Measurements from ENCODE around the gene PDGFB. TPM values are rescaled to one million over a fixed set of nuclear protein-coding genes. Genes with fewer than 3 reads are reported as not detected.

PDGFB gene
- total RNA-seq, 1 experiment from 2014 or later = 8.3 TPM

- intact Hi-C loops (cut with micrococcal nuclease; ENCODE audit: unreplicated experiment) = no loop called here
- no peak for DNase-seq
- Mint-ChIP-seq H3K36me3 (ENCODE audit: insufficient read depth, unreplicated experiment) (peaks cover 8% of the 10 kb centered on the region), H3K4me3 (ENCODE audit: unreplicated experiment) (no peak overlapping the region), H3K4me1 (ENCODE audit: low read depth, unreplicated experiment) (peaks cover 12% of the 10 kb centered on the region), H3K27ac (ENCODE audit: unreplicated experiment) (no peak overlapping the region), H3K27me3 (ENCODE audit: insufficient read depth, unreplicated experiment) (no peaks in the 10 kb centered on the region), H3K9me3 (ENCODE audit: unreplicated experiment) (no peaks in the 10 kb centered on the region)
- no TSS peak for BruUV-seq (replicated peaks)
- no peaks in the 10 kb centered on the region for H3K27me3 ChIP-seq (replicated peaks; ENCODE audit: control insufficient read depth, insufficient read depth, low read length)
- ChIA-PET CTCF (no interaction called here), POLR2A (no interaction called here)
- H3K4me1 ChIP-seq = peaks cover 9% of the 10 kb centered on the region
- no peak for TF ChIP-seq CTCF (IDR thresholded peaks at IDR 0.05; ENCODE audit: insufficient read depth in 1 of 2, low read depth in 1 of 2, low read length in 1 of 2, severe bottlenecking in 1 of 2, unreplicated experiment in 1 of 2)
- H3K36me3 ChIP-seq (ENCODE audit: control insufficient read depth, insufficient read depth, low read length) = 0 out of 2 replicates have a peak, but pooled peaks cover 1% of the 10 kb centered on the region
- no peak overlapping the region for H3K4me3 ChIP-seq (ENCODE audit: low read depth, low read length)
- H3K9me3 ChIP-seq = no peaks in the 10 kb centered on the region
Measured at GRCh38 chr22:39234472-39234787, 10.4 kb downstream of the PDGFB start.

- CTCF ChIA-PET = no interaction called here
Measured at GRCh38 chr22:39233710-39234471, 10.9 kb downstream of the PDGFB start.

More at GRCh38 chr22:39233710-39234471, 10.9 kb downstream of the PDGFB start:
- POLR2A ChIA-PET = no interaction called here
- BruUV-seq (replicated peaks) = no TSS peak
- no peaks in the 10 kb centered on the region for H3K9me3 Mint-ChIP-seq (ENCODE audit: unreplicated experiment)
- H3K4me1 Mint-ChIP-seq (ENCODE audit: low read depth, unreplicated experiment) = peaks cover 12% of the 10 kb centered on the region
- H3K4me1 ChIP-seq = peaks cover 8% of the 10 kb centered on the region
- H3K27me3 ChIP-seq (replicated peaks; ENCODE audit: control insufficient read depth, insufficient read depth, low read length) = no peaks in the 10 kb centered on the region
- H3K36me3 ChIP-seq (ENCODE audit: control insufficient read depth, insufficient read depth, low read length) = 0 out of 2 replicates have a peak, but pooled peaks cover 1% of the 10 kb centered on the region
- no peaks in the 10 kb centered on the region for H3K9me3 ChIP-seq
- H3K27me3 Mint-ChIP-seq (ENCODE audit: insufficient read depth, unreplicated experiment) = no peaks in the 10 kb centered on the region
- peaks cover 11% of the 10 kb centered on the region for H3K36me3 Mint-ChIP-seq (ENCODE audit: insufficient read depth, unreplicated experiment)
- no peak overlapping the region for H3K27ac Mint-ChIP-seq (ENCODE audit: unreplicated experiment)
- DNase-seq = no peak
- intact Hi-C loops (cut with micrococcal nuclease; ENCODE audit: unreplicated experiment) = no loop called here
- TF ChIP-seq CTCF (IDR thresholded peaks at IDR 0.05; ENCODE audit: insufficient read depth in 1 of 2, low read depth in 1 of 2, low read length in 1 of 2, severe bottlenecking in 1 of 2, unreplicated experiment in 1 of 2) = no peak
- H3K4me3 Mint-ChIP-seq (ENCODE audit: unreplicated experiment) = no peak overlapping the region
- no peak overlapping the region for H3K4me3 ChIP-seq (ENCODE audit: low read depth, low read length)

Data from Caco-2 (cell line).